ENCODE data around the gene FAM110C.

The FAM110C gene

DNA sequence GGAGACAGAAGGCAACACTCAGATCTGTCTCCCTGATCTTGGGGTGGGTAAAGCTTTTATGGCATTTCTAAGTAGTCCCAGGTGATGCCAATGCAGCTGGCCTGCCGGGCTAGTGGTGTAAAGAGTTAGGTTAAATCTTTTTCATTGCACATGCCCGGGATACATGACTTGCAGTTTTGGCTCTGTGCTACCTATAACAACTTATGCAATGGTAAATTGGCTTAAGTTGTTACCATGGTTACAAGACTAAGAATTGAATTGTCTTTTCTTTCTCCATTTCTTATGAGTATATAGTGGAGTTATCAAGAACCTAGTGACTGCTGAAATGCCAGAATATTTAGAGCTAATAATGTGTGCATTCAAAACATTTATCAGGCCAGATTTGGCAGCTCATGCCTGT, 5.3 kb upstream of the FAM110C start:
- TF ChIP-seq EZH2 (IDR thresholded peaks at IDR 0.05; ENCODE audit: borderline replicate concordance, low read length) = no peak
- TF ChIP-seq, protein P1, sequence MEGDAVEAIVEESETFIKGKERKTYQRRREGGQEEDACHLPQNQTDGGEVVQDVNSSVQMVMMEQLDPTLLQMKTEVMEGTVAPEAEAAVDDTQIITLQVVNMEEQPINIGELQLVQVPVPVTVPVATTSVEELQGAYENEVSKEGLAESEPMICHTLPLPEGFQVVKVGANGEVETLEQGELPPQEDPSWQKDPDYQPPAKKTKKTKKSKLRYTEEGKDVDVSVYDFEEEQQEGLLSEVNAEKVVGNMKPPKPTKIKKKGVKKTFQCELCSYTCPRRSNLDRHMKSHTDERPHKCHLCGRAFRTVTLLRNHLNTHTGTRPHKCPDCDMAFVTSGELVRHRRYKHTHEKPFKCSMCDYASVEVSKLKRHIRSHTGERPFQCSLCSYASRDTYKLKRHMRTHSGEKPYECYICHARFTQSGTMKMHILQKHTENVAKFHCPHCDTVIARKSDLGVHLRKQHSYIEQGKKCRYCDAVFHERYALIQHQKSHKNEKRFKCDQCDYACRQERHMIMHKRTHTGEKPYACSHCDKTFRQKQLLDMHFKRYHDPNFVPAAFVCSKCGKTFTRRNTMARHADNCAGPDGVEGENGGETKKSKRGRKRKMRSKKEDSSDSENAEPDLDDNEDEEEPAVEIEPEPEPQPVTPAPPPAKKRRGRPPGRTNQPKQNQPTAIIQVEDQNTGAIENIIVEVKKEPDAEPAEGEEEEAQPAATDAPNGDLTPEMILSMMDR (IDR thresholded peaks at IDR 0.05; ENCODE audit: low read length) = no peak
- Histone ChIP-seq H3K36me3 (ENCODE audit: insufficient read depth, low read length) (no peaks in the 10 kb centered on the region), H3K4me3 (ENCODE audit: low read depth, low read length, poor library complexity, severe bottlenecking) (no peak overlapping the region), H3K4me2 (ENCODE audit: low read length) (no peak overlapping the region), H4K20me1 (ENCODE audit: insufficient read depth, low read length) (no peaks in the 10 kb centered on the region), H2AFZ (ENCODE audit: low read length) (no peak overlapping the region), H3K79me2 (ENCODE audit: insufficient read depth, low read length) (no peaks in the 10 kb centered on the region), H3K27me3 (ENCODE audit: insufficient read depth, low read length) (no peaks in the 10 kb centered on the region), H3K9ac (ENCODE audit: low read length) (no peak overlapping the region), H3K4me1 (ENCODE audit: insufficient read depth, low read length, severe bottlenecking) (no peaks in the 10 kb centered on the region), H3K9me2 (ENCODE audit: low read depth, low read length) (no peaks in the 10 kb centered on the region), H3K9me3 (ENCODE audit: low read length) (no peaks in the 10 kb centered on the region), H3K27ac (ENCODE audit: low read depth, low read length, poor library complexity, severe bottlenecking) (no peak overlapping the region), H3F3A (ENCODE audit: insufficient read depth, low read length) (no peaks in the 10 kb centered on the region)

DNA sequence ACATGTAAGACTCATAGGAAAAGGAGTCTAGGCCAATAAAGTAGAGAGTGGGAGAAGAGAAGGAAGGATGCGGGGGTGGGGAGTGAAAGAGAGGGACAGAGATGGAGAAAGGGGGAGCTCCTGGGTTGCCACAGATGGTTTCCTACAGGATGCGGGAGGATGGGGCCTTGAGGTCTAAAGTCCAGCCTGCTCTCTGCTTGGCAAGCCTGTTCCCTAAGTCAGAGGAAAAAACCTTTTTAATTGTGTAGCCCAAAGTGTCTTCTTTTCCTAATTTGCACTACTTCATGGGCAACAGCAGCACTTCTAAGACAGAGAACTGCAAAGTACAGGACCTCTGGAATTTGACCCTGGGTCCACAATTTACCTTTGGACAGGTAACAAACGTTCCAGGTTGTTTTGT, 1.4 kb upstream of the FAM110C start:
- Histone ChIP-seq H3K4me3 (ENCODE audit: low read depth, low read length, poor library complexity, severe bottlenecking) (no peak overlapping the region), H3F3A (ENCODE audit: insufficient read depth, low read length) (no peaks in the 10 kb centered on the region), H3K9me2 (ENCODE audit: low read depth, low read length) (no peaks in the 10 kb centered on the region), H3K79me2 (ENCODE audit: insufficient read depth, low read length) (no peaks in the 10 kb centered on the region), H3K4me1 (ENCODE audit: insufficient read depth, low read length, severe bottlenecking) (no peaks in the 10 kb centered on the region), H3K27ac (ENCODE audit: low read depth, low read length, poor library complexity, severe bottlenecking) (no peak overlapping the region), H3K9me3 (ENCODE audit: low read length) (no peaks in the 10 kb centered on the region), H2AFZ (ENCODE audit: low read length) (no peak overlapping the region), H4K20me1 (ENCODE audit: insufficient read depth, low read length) (no peaks in the 10 kb centered on the region), H3K36me3 (ENCODE audit: insufficient read depth, low read length) (no peaks in the 10 kb centered on the region), H3K27me3 (ENCODE audit: insufficient read depth, low read length) (no peaks in the 10 kb centered on the region), H3K9ac (ENCODE audit: low read length) (no peak overlapping the region), H3K4me2 (ENCODE audit: low read length) (no peak overlapping the region)
- no peak for TF ChIP-seq EZH2 (IDR thresholded peaks at IDR 0.05; ENCODE audit: borderline replicate concordance, low read length)
- TF ChIP-seq, protein P1 (IDR thresholded peaks at IDR 0.05; ENCODE audit: low read length) = no peak

GRCh38 chr2:47346-47725, 1.0 kb upstream of the FAM110C start:
- H3K27me3 ChIP-seq (ENCODE audit: insufficient read depth, low read length) = no peaks in the 10 kb centered on the region
- TF ChIP-seq, protein P1 (IDR thresholded peaks at IDR 0.05; ENCODE audit: low read length) = no peak
- TF ChIP-seq EZH2 (IDR thresholded peaks at IDR 0.05; ENCODE audit: borderline replicate concordance, low read length) = no peak
- no peak overlapping the region for H2AFZ ChIP-seq (ENCODE audit: low read length)
- no peaks in the 10 kb centered on the region for H3K9me2 ChIP-seq (ENCODE audit: low read depth, low read length)
- no peaks in the 10 kb centered on the region for H3K36me3 ChIP-seq (ENCODE audit: insufficient read depth, low read length)
- H3K9me3 ChIP-seq (ENCODE audit: low read length) = no peaks in the 10 kb centered on the region
- no peaks in the 10 kb centered on the region for H3F3A ChIP-seq (ENCODE audit: insufficient read depth, low read length)
- no peaks in the 10 kb centered on the region for H3K79me2 ChIP-seq (ENCODE audit: insufficient read depth, low read length)
- no peak overlapping the region for H3K4me3 ChIP-seq (ENCODE audit: low read depth, low read length, poor library complexity, severe bottlenecking)
- H3K9ac ChIP-seq (ENCODE audit: low read length) = no peak overlapping the region
- no peak overlapping the region for H3K27ac ChIP-seq (ENCODE audit: low read depth, low read length, poor library complexity, severe bottlenecking)
- H4K20me1 ChIP-seq (ENCODE audit: insufficient read depth, low read length) = no peaks in the 10 kb centered on the region
- H3K4me2 ChIP-seq (ENCODE audit: low read length) = no peak overlapping the region
- no peaks in the 10 kb centered on the region for H3K4me1 ChIP-seq (ENCODE audit: insufficient read depth, low read length, severe bottlenecking)

Data from OCI-LY1 (cell line).